GM06990 (cell line): ENCODE data around the gene HIPK2.

Experiments
- DNase-seq: peaks from one replicate; pipeline ENCODE4 v3.0.0-alpha.2; 2011; ENCODE audit not compliant: insufficient read length; ENCODE audit errors: extremely low read depth
- H3K27me3 ChIP-seq: replicated peaks from 2 replicates; pipeline ENCODE4 v1.6.0; 2011; ENCODE audit warnings: low read length; ENCODE audit not compliant: control insufficient read depth, insufficient read depth
- H3K36me3 ChIP-seq: 2 replicates; pipeline ENCODE4 v1.5.1; 2011; ENCODE audit warnings: low read length; ENCODE audit not compliant: control insufficient read depth, insufficient read depth
- H3K4me3 ChIP-seq: replicated peaks from 2 replicates; pipeline ENCODE4 v1.5.1; 2011; ENCODE audit warnings: low read depth, mild to moderate bottlenecking, control low read depth, low read length
- TF ChIP-seq, protein P1 (sequence below): IDR thresholded peaks from 2 replicates; pipeline ENCODE4 v1.5.1; 2011; ENCODE audit warnings: low read length, control low read depth, mild to moderate bottlenecking, inconsistent platforms; ENCODE audit not compliant: insufficient read depth, poor library complexity, severe bottlenecking

Gene HIPK2

DNA sequence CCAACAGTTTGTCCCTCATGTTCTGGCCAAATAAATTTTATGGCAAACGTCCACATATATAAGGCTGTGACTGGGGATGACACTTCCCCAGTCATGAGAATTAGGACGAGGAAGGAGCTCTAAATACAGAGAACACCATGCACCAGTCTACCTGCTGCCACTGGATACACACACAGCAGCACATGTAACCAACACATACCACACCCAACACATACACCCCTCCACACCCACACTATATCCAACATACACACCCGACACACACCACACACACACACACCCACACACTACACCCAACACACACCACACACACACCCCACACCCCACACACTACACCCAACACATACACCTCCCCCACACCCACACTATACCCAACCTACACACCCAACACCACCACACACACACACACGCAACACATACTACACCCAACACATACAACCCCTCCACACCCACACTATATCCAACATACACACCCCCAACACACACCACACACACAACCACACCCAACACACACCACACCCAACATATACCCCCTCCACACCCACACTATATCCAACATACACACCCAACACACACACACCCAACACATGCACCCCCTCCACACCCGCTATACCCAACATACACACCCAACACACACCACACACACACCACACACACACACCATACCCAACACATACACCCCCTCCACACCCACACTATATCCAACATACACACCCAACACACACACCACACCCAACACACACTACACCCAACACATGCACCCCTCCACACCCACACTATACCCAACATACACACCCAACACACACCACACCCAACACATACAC is 74.1 kb downstream of the HIPK2 start:
- DNase-seq = no peak
- Histone ChIP-seq H3K27me3 (no peaks in the 10 kb centered on the region), H3K4me3 (peak overlapping the region; percentile 9), H3K36me3 (peaks cover 21% of the 10 kb centered on the region)
- TF ChIP-seq, protein P1, sequence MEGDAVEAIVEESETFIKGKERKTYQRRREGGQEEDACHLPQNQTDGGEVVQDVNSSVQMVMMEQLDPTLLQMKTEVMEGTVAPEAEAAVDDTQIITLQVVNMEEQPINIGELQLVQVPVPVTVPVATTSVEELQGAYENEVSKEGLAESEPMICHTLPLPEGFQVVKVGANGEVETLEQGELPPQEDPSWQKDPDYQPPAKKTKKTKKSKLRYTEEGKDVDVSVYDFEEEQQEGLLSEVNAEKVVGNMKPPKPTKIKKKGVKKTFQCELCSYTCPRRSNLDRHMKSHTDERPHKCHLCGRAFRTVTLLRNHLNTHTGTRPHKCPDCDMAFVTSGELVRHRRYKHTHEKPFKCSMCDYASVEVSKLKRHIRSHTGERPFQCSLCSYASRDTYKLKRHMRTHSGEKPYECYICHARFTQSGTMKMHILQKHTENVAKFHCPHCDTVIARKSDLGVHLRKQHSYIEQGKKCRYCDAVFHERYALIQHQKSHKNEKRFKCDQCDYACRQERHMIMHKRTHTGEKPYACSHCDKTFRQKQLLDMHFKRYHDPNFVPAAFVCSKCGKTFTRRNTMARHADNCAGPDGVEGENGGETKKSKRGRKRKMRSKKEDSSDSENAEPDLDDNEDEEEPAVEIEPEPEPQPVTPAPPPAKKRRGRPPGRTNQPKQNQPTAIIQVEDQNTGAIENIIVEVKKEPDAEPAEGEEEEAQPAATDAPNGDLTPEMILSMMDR = no peak

DNA sequence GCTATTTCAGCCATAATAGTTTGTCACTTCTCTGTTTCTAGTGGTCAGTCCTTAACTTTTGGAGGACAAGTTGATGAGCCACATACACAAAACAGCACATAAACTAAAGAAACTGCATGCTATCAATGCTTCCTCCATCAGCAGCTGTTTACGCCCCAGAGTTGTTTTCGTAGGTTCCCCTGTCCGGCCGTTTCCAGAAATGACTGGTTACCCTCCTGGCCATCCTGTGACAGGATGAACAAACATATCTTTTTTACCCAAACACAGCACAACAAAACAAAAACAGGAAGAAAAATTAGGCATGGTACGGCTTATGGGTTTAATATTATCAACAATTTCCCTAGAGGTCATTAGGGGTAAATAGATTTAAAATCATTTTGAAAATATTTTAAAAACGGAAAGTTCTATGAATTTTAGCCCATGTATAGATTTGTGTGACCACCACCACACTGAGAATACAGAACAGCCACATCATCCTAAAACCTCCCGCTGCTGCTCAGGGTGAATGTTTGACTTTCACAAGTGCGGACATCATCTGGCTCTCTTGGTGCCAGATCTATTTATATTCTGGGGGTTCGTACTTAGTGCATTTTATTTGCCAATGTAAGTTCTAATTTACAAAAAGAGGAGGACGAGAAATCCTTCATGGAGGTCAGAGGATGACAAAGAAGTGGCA is 74.8 kb downstream of the HIPK2 start:
- H3K36me3 ChIP-seq = peaks cover 22% of the 10 kb centered on the region
- H3K27me3 ChIP-seq = no peaks in the 10 kb centered on the region
- peak; percentile 63 for DNase-seq
- TF ChIP-seq, protein P1 = no peak
- H3K4me3 ChIP-seq = peak overlapping the region; percentile 9

DNA sequence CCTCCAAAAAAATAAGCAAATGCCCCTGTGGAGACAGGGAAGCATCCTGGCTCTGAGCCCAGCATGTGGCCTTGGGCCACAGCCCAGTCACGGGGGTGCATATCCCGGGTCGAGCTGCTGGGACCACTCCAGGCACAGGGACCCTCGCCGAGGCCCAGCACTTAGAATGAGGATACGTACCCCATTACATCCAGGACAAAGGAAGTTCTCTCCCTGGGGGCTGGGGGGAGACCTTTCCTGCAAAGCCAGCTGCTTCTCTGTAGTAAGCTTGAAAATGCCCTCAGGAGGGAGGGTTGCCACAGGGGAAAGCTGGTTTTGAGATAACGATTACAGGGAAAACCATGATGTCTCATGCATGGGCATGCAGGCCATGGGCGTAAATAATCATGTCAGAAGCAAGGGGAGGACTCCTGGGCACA is 75.5 kb downstream of the HIPK2 start:
- TF ChIP-seq, protein P1 = no peak
- H3K36me3 ChIP-seq = peaks cover 18% of the 10 kb centered on the region
- DNase-seq = no peak
- H3K4me3 ChIP-seq = no peak overlapping the region
- no peaks in the 10 kb centered on the region for H3K27me3 ChIP-seq

DNA sequence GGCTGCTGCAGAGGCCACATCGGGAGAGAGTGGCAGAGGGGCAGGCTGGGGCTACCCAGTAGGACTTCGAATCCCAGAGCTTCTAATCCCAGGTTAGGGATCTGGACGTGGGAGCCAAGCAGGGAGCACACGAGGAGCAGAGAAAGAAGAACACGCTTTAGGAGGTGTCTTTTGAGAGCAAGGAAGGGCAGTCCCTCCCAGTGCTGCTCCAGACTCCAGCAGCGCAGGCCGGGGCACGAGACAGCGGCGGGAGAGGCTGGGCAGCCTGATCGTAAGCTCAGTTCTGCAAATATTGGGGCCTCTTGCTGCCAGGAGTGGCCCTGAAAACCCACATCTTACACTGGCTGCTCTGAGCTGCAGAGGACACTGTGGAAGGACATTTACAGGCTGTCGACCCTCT is 75.9 kb downstream of the HIPK2 start:
- H3K27me3 ChIP-seq = no peaks in the 10 kb centered on the region
- H3K4me3 ChIP-seq = no peak overlapping the region
- TF ChIP-seq, protein P1 = no peak
- no peak for DNase-seq
- peaks cover 16% of the 10 kb centered on the region for H3K36me3 ChIP-seq

DNA sequence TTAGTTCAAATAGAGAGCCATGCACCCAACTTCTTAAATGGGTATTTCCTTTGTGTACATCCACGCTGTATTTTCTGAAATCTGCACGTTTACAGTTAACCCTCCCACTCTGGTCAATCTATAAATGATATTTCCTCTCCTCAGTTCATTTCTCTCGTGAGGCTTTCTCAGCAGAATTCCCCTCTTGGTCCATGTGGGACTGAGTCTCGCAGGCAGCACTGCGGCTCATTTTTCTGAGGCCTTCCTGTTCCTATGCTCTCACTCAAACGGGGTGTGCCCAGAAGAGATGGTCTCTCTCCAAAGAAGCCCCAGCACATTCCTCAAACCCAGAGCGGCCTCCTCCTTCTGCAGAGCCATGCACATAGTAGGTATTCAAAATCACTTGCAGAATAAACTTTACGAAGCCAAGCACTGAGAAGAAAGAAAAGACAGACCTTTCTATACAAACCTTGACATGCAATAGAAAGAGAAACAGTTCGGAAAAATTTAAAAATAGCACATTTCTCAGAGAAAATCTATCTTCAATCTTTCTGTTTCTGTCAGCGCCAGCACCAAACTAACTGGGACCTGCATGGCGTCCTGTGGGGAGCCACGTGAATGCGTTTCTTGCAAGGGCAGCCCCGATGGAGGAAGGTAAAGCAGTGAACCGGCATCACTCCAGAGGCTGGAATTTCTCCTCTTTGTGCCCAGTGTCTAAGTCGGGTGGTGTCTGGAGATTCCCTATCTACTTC is 77.1 kb downstream of the HIPK2 start:
- Histone ChIP-seq H3K27me3 (no peaks in the 10 kb centered on the region), H3K4me3 (no peak overlapping the region), H3K36me3 (peaks cover 7% of the 10 kb centered on the region)
- no peak for DNase-seq
- TF ChIP-seq, protein P1 = no peak
